AG04449 (cell line): ENCODE measurements around the gene REPIN1.
A peak's percentile ranks its signal among the peaks of the same experiment; 100 is the strongest.

Experiments
- CTCF ChIA-PET: fragments of 350-600 bp; formaldehyde crosslinking; extraction: SDS; loops from one replicate; lab custom pipeline; 2021; ENCODE audit warnings: antibody characterized with exemption; lab: Yijun Ruan, JAX
- POLR2A ChIA-PET: fragments of 400-600, 350-600 bp; formaldehyde crosslinking; extraction: SDS; loops from one replicate; lab custom pipeline; 2020; ENCODE audit warnings: antibody characterized with exemption, inconsistent platforms; lab: Yijun Ruan, JAX
- DNase-seq: peaks from one replicate; pipeline ENCODE4 v3.0.0-alpha.2; 2010; ENCODE audit warnings: low read depth, low spot score
- H3K4me3 ChIP-seq: 2 replicates; pipeline ENCODE4 v1.5.1; 2011; ENCODE audit warnings: low read depth, mild to moderate bottlenecking, control low read depth, low read length
- TF ChIP-seq, protein P1 (sequence below): IDR thresholded peaks from one replicate; pipeline ENCODE4 v1.5.1; 2011; ENCODE audit warnings: mild to moderate bottlenecking, moderate library complexity, low read length, control low read depth, inconsistent platforms; ENCODE audit not compliant: insufficient read depth; ENCODE audit errors: missing control alignments

REPIN1 gene

DNA sequence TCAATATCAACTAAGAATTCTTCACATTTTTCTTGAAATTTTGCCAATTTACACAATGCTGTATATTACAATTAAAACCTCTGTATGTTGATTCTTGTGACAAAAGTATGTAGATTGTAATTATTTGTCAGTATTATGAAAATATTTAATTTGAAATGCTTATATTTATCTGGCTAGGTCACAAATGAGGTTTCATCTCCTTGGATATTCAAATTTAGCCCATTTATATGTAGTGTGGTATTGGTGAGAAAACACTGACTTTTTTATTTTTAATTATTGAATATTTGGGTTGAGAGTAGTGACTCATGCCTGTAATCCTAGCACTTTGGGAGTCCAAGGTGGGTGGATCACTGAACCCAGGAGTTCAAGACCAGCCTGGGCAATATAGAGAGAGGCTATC, 24.3 kb upstream of the REPIN1 start:
- CTCF ChIA-PET, result interaction anchor here (0.9 kb wide), 1 partner anchor 13 kb away, joined by 4 read pairs; no protein-coding TSS in a partner anchor
- H3K4me3 ChIP-seq, result no peak overlapping the region
- DNase-seq, result no peak
- TF ChIP-seq, protein P1, sequence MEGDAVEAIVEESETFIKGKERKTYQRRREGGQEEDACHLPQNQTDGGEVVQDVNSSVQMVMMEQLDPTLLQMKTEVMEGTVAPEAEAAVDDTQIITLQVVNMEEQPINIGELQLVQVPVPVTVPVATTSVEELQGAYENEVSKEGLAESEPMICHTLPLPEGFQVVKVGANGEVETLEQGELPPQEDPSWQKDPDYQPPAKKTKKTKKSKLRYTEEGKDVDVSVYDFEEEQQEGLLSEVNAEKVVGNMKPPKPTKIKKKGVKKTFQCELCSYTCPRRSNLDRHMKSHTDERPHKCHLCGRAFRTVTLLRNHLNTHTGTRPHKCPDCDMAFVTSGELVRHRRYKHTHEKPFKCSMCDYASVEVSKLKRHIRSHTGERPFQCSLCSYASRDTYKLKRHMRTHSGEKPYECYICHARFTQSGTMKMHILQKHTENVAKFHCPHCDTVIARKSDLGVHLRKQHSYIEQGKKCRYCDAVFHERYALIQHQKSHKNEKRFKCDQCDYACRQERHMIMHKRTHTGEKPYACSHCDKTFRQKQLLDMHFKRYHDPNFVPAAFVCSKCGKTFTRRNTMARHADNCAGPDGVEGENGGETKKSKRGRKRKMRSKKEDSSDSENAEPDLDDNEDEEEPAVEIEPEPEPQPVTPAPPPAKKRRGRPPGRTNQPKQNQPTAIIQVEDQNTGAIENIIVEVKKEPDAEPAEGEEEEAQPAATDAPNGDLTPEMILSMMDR, result no peak
- POLR2A ChIA-PET, result no interaction called here

DNA sequence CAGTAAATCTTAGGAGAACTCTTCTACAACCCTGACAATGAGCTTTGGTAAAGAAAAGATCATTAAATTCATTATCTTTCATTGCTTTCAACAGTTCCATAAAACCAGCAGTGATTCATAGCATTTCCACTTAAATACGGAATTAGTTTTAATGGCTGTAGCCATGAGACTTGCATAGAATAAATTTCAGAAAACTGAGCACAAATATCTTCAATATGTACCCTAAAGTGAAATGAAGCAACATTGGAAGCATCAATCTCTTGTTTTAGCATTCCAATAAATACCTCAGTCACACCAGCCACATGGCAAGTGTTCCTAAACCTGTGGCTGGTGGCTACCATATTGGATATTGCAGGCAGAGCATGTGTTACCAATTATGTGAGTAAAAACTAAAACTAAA, 23.6 kb upstream of the REPIN1 start:
- POLR2A ChIA-PET, result no interaction called here
- no peak overlapping the region for H3K4me3 ChIP-seq
- CTCF ChIA-PET, result interaction anchor here (3.1 kb wide), 1 partner anchor 11 kb away, joined by 15 read pairs; no protein-coding TSS in a partner anchor
- TF ChIP-seq, protein P1, result no peak
- no peak for DNase-seq

DNA sequence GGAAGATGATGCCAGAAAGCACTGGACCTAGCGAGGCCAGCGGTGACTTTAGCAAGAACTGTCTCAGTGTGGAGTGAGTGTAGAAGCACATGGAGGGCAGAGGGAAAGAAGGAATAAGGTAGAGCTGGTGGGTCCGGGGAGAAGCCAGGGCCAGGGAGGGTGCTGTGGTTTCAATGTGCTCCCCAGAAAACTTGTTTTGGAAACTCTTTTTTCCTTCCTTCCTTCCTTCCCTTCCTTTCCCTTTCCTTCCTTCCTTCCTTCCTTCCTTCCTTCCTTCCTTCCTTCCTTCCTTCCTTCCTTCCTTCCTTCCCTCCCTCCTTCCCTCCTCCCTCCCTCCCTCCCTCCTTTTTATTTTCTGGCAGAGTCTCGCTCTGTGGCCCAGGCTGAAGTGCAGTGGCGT, 21.7 kb upstream of the REPIN1 start:
- DNase-seq, result no peak
- POLR2A ChIA-PET, result no interaction called here
- CTCF ChIA-PET, result interaction anchor here (3.1 kb wide), 1 partner anchor 9 kb away, joined by 15 read pairs; no protein-coding TSS in a partner anchor
- TF ChIP-seq, protein P1, result no peak
- no peak overlapping the region for H3K4me3 ChIP-seq

DNA sequence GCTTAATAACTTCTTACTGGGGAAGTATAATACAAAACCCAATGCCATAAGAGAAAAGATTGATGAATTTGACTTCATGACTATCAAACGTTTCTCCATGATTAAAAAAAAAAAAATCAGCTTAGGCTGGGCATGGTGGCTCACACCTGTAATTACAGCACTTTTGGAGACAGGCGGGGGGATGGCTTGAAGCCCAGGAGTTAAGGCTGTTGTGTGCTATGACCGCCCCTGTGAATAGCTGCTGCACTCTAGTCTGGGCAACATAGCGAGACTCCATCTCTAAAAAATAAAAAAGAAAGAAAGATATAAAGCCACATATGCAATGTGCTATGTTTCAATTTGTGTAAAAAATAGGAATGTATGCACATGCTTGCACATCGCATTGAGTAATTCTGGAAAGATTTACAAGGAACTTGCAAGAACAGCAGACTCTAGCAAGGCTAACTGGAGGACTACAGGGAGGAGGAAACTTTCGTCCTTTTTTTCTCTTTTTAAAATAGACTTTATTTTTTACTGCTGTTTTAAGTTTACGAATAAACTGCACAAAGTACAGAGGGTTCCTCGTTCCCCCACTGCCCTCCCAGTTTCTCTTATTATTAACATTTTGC, 16.9 kb upstream of the REPIN1 start:
- TF ChIP-seq, protein P1, result no peak
- ChIA-PET CTCF (no interaction called here), POLR2A (no interaction called here)
- peak; percentile 16 for DNase-seq
- H3K4me3 ChIP-seq, result no peak overlapping the region

- no peak for DNase-seq
- ChIA-PET CTCF (interaction anchor here (0.8 to 4.1 kb wide), 15 partner anchors 8 to 93 kb away, joined by 3 to 39 read pairs (median 5); partner anchors contain the start of gene REPIN1), POLR2A (no interaction called here)
- no peak overlapping the region for H3K4me3 ChIP-seq
- TF ChIP-seq, protein P1, result no peak
These were observed 13.0 kb upstream of the REPIN1 start for GRCh38 chr7:150355666-150356059.

DNA sequence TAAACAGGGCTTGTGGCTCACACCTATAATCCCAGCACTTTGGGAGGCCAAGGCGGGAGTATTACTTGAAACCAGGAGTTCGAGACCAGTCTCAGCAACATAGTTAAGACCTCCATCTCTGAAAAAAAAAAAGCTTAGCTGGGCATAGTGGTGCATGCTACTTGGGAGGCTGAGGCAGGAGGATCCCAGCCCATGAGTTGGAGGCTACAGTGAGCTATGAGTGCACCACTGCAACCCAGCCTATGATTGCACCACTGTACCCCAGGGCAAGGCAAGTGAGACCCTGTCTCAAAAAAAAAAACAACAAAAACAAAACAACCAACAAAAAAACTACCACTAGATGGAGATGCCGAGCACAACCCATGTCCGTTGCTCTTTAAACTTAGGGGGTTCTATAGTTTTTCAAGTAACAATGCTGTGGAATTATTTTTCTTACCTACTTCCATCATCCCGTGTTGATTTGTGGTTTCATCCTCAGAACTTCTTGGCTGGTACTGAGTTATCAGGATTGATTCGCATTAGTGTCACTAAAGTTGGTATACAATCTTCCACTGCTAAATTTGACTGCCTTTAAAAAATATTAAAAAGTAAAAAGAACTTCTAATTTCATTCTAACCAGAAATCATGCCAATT, 12.2 kb upstream of the REPIN1 start:
- TF ChIP-seq, protein P1, result peak; percentile 49
- H3K4me3 ChIP-seq, result no peak overlapping the region
- ChIA-PET CTCF (interaction anchor here (0.7 to 4.1 kb wide), 16 partner anchors 10 to 92 kb away, joined by 3 to 39 read pairs (median 5); partner anchors contain the start of gene REPIN1), POLR2A (no interaction called here)
- no peak for DNase-seq
